ENCODE measurements around the gene TMEM178B.

DNA sequence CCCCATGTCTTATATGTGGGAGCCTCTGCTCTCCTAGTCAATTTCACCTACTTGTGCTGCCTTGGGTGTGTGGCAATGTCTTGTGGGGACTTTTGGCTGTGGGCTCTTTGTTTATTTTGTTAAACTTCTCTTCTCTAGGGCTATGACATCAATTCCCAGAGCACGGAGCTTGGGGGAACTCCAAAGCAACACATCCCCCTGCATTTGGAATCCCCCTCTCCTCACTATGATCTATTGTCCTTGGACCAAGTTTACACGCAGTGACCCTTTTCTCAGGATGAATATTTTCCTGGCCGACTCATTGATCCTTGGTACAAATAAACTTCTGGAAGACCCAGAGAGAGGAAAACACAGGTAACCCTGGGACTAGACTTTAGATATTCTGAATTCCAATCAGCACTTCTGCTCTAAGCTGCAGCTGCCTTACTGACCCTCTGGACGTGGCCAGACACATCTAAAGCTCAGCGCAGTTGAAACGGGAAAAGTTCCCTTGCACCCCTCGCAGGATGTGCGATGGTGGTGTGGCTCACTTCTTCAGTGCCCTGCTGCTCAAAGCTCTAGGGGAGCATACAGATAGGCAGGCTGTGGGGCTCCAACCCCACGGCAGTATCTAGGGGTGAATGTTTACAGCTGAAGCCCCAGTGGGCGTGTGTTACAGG is 110.8 kb downstream of the TMEM178B start:
- TF ChIP-seq, protein P1, sequence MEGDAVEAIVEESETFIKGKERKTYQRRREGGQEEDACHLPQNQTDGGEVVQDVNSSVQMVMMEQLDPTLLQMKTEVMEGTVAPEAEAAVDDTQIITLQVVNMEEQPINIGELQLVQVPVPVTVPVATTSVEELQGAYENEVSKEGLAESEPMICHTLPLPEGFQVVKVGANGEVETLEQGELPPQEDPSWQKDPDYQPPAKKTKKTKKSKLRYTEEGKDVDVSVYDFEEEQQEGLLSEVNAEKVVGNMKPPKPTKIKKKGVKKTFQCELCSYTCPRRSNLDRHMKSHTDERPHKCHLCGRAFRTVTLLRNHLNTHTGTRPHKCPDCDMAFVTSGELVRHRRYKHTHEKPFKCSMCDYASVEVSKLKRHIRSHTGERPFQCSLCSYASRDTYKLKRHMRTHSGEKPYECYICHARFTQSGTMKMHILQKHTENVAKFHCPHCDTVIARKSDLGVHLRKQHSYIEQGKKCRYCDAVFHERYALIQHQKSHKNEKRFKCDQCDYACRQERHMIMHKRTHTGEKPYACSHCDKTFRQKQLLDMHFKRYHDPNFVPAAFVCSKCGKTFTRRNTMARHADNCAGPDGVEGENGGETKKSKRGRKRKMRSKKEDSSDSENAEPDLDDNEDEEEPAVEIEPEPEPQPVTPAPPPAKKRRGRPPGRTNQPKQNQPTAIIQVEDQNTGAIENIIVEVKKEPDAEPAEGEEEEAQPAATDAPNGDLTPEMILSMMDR (IDR thresholded peaks at IDR 0.05): no peak
- TF ChIP-seq EP300 (IDR thresholded peaks at IDR 0.05) (no peak), NPAS2 (CRISPR knock-in tag; IDR thresholded peaks at IDR 0.05; ENCODE audit: borderline replicate concordance) (no peak)
- TF ChIP-seq, protein P2, sequence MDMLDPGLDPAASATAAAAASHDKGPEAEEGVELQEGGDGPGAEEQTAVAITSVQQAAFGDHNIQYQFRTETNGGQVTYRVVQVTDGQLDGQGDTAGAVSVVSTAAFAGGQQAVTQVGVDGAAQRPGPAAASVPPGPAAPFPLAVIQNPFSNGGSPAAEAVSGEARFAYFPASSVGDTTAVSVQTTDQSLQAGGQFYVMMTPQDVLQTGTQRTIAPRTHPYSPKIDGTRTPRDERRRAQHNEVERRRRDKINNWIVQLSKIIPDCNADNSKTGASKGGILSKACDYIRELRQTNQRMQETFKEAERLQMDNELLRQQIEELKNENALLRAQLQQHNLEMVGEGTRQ (IDR thresholded peaks at IDR 0.05): no peak

Measured in A549 (cell line).